ENCODE results near the gene ADRA2C. TPM values are rescaled to one million over a fixed set of nuclear protein-coding genes. Genes with fewer than 3 reads are reported as not detected.
A peak's percentile ranks its signal among the peaks of the same experiment; 100 is the strongest.

Gene ADRA2C
- total and polyA plus RNA-seq, 2 of the 13 experiments (the other 11 are each of a cell fraction or from before 2014, with no cell fraction given) = 15.4 to 69.7 TPM

DNA sequence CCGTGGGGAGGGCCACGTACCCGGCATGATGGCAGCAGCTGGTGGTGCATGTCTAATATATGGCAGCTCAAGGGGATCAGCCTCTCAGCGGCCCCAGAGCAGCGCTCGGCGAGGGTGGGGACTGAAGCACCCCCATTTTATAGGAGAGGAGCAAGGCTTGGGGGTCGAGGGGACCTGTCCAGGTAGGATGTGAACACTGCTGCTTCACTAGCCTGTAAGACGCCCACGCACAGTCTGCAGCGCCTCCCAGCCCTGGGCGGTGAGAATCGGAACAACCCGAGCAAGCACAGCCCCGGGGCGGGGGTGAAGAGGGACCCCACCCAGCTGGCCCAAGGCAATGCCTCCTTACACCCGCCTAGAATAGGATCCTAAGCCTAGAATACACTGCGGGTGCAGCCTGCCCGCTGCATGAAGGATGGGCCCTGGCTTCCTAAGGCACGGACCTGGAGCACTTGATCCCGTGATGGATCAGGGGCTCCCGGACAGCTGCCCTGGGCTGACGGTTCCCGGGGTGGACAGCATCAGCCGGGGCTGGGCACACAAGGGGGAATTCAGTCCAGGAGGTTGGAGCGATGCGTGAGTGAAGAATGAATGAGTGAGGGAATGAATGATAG lies 17.6 kb downstream of the ADRA2C start (continued):
- TF ChIP-seq, protein P1, sequence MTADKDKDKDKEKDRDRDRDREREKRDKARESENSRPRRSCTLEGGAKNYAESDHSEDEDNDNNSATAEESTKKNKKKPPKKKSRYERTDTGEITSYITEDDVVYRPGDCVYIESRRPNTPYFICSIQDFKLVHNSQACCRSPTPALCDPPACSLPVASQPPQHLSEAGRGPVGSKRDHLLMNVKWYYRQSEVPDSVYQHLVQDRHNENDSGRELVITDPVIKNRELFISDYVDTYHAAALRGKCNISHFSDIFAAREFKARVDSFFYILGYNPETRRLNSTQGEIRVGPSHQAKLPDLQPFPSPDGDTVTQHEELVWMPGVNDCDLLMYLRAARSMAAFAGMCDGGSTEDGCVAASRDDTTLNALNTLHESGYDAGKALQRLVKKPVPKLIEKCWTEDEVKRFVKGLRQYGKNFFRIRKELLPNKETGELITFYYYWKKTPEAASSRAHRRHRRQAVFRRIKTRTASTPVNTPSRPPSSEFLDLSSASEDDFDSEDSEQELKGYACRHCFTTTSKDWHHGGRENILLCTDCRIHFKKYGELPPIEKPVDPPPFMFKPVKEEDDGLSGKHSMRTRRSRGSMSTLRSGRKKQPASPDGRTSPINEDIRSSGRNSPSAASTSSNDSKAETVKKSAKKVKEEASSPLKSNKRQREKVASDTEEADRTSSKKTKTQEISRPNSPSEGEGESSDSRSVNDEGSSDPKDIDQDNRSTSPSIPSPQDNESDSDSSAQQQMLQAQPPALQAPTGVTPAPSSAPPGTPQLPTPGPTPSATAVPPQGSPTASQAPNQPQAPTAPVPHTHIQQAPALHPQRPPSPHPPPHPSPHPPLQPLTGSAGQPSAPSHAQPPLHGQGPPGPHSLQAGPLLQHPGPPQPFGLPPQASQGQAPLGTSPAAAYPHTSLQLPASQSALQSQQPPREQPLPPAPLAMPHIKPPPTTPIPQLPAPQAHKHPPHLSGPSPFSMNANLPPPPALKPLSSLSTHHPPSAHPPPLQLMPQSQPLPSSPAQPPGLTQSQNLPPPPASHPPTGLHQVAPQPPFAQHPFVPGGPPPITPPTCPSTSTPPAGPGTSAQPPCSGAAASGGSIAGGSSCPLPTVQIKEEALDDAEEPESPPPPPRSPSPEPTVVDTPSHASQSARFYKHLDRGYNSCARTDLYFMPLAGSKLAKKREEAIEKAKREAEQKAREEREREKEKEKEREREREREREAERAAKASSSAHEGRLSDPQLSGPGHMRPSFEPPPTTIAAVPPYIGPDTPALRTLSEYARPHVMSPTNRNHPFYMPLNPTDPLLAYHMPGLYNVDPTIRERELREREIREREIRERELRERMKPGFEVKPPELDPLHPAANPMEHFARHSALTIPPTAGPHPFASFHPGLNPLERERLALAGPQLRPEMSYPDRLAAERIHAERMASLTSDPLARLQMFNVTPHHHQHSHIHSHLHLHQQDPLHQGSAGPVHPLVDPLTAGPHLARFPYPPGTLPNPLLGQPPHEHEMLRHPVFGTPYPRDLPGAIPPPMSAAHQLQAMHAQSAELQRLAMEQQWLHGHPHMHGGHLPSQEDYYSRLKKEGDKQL (CRISPR knock-in tag; IDR thresholded peaks at IDR 0.05; ENCODE audit: low read depth) = no peak
- TF ChIP-seq RAD21 (CRISPR knock-in tag; IDR thresholded peaks at IDR 0.05) (peak; percentile 48), MAF1 (CRISPR knock-in tag; IDR thresholded peaks at IDR 0.05; ENCODE audit: borderline replicate concordance) (no peak), ZNF496 (CRISPR knock-in tag; IDR thresholded peaks at IDR 0.05; ENCODE audit: insufficient replicate concordance) (no peak), STAG1 (CRISPR knock-in tag; IDR thresholded peaks at IDR 0.05) (peak; percentile 78), AGO2 (optimal IDR thresholded peaks at IDR 0.05; ENCODE audit: low read depth, low read length) (peak; percentile 83), BCL6 (CRISPR knock-in tag; IDR thresholded peaks at IDR 0.05) (no peak; the same call in 1 of the 2 replicates), MATR3 (CRISPR knock-in tag; IDR thresholded peaks at IDR 0.05) (no peak), REPIN1 (CRISPR knock-in tag; IDR thresholded peaks at IDR 0.05; ENCODE audit: borderline replicate concordance, low read depth) (no peak), ZNF709 (CRISPR knock-in tag; IDR thresholded peaks at IDR 0.05) (no peak), GZF1 (CRISPR knock-in tag; IDR thresholded peaks at IDR 0.05) (no peak), TOE1 (CRISPR knock-in tag; IDR thresholded peaks at IDR 0.05) (no peak), BRD4 (CRISPR knock-in tag; IDR thresholded peaks at IDR 0.05) (no peak; the same call in 1 of the 2 replicates), ZBTB38 (CRISPR knock-in tag; IDR thresholded peaks at IDR 0.05) (peak; percentile 68), ZNF672 (CRISPR knock-in tag; IDR thresholded peaks at IDR 0.05) (no peak), RBFOX2 (IDR thresholded peaks at IDR 0.05; ENCODE audit: low read depth, low read length) (peak; percentile 52), NR2C2 (CRISPR knock-in tag; IDR thresholded peaks at IDR 0.05; ENCODE audit: borderline replicate concordance) (no peak), HMG20A (CRISPR knock-in tag; IDR thresholded peaks at IDR 0.05; ENCODE audit: borderline replicate concordance) (no peak), ZFAT (CRISPR knock-in tag; conservative IDR thresholded peaks at IDR 0.05) (no peak), MYC (CRISPR knock-in tag; IDR thresholded peaks at IDR 0.05; ENCODE audit: borderline replicate concordance) (no peak), ZNF225 (CRISPR knock-in tag; IDR thresholded peaks at IDR 0.05) (no peak), ZXDC (CRISPR knock-in tag; IDR thresholded peaks at IDR 0.05) (no peak)
- TF ChIP-seq, protein P2, sequence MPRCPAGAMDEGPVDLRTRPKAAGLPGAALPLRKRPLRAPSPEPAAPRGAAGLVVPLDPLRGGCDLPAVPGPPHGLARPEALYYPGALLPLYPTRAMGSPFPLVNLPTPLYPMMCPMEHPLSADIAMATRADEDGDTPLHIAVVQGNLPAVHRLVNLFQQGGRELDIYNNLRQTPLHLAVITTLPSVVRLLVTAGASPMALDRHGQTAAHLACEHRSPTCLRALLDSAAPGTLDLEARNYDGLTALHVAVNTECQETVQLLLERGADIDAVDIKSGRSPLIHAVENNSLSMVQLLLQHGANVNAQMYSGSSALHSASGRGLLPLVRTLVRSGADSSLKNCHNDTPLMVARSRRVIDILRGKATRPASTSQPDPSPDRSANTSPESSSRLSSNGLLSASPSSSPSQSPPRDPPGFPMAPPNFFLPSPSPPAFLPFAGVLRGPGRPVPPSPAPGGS (CRISPR knock-in tag; IDR thresholded peaks at IDR 0.05) = 0 out of 2 replicates have a peak, but pooled peaks have one; percentile 60

Data from HepG2 (cell line).